ENCODE data around the gene BIRC2. TPM values are rescaled to one million over a fixed set of nuclear protein-coding genes. Genes with fewer than 3 reads are reported as not detected.

The BIRC2 gene
- total RNA-seq, 2 experiments from 2014 or later, result 34.9 to 41.2 TPM

DNA sequence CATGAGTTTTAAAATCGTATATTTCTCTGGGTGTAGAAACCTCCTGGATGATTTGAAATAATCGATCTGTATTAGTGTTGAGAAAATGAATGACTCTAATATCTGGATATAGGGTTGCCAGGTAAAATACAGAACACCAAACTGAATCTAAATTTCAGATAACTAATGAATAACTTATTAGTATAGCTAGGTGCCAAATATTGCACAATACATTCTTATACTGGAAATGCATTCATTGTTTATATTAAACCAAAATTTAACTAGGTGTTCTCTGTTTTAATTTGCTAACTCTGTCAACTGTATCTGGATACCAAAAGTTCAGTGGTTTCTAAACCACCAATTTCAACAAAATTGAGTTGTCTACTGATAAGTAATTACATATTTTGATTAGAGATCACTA is 32.2 kb upstream of the BIRC2 start:
- Mint-ChIP-seq H3K27me3 (no peaks in the 10 kb centered on the region), H3K9me3 (peaks cover 2% of the 10 kb centered on the region), H3K4me3 (no peak overlapping the region), H3K36me3 (ENCODE audit: low read depth) (peaks cover 20% of the 10 kb centered on the region), H3K27ac (peak overlapping the region; percentile 58), H3K4me1 (peaks cover 60% of the 10 kb centered on the region)
- no peak for DNase-seq
- ChIA-PET POLR2A (no interaction called here), CTCF (interaction anchor here (1.4 to 6.1 kb wide), 3 partner anchors 21 to 76 kb away, joined by 3 to 35 read pairs (median 5); no protein-coding TSS in a partner anchor)

- no peaks in the 10 kb centered on the region for H3K27me3 Mint-ChIP-seq
- no peaks in the 10 kb centered on the region for H3K9me3 Mint-ChIP-seq
- no peak for DNase-seq
- CTCF ChIA-PET, result interaction anchor here (1.0 to 1.3 kb wide), 3 partner anchors 15 to 26 kb away, joined by 3 to 5 read pairs (median 4); no protein-coding TSS in a partner anchor
- peaks cover 74% of the 10 kb centered on the region for H3K4me1 Mint-ChIP-seq
- H3K27ac Mint-ChIP-seq, result peak overlapping the region; percentile 98
- POLR2A ChIA-PET, result no interaction called here
- H3K36me3 Mint-ChIP-seq (ENCODE audit: low read depth), result peaks cover 26% of the 10 kb centered on the region
- H3K4me3 Mint-ChIP-seq, result peak overlapping the region; percentile 91
Observed at GRCh38 chr11:102316346-102316904, 30.6 kb upstream of the BIRC2 start.

- Mint-ChIP-seq H3K4me3 (peak within 1 kb of the TSS; percentile 91), H3K36me3 (ENCODE audit: low read depth) (peaks cover 34% of the 10 kb centered on the region), H3K27ac (peak within 1 kb of the TSS; percentile 98), H3K27me3 (no peaks in the 10 kb centered on the region), H3K4me1 (peaks cover 80% of the 10 kb centered on the region), H3K9me3 (no peaks in the 10 kb centered on the region)
- CTCF ChIA-PET, result interaction anchor here (2.3 to 3.4 kb wide), 2 partner anchors 25 to 26 kb away, joined by 14 to 16 read pairs; no protein-coding TSS in a partner anchor
- peak; percentile 94 for DNase-seq
- POLR2A ChIA-PET, result no interaction called here
Observed at GRCh38 chr11:102317099-102317767, 29.8 kb upstream of the BIRC2 start, which contains the start of gene BIRC3. TSS of gene BIRC3 (plus strand) at chr11:102317484. CDS start at chr11:102324510, 7,026 bp downstream.

DNA sequence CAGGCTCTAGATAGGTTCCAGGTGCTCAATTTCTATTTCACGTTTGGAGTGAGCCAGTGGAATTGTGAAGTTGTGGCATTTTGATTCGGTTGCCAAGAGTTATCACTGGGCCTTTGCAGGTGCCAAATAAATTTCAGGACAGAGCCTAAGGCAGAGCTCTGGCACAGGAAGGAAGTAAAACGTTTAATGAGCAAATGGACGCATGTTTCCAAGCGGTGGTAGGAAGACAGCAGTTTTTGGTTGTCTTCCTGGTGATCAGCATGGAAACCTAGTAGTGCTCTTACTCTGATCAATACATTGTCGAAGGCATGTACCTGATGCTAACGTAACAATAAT is 29.3 kb upstream of the BIRC2 start:
- Mint-ChIP-seq H3K27me3 (no peaks in the 10 kb centered on the region), H3K4me3 (peak overlapping the region; percentile 91), H3K4me1 (peaks cover 80% of the 10 kb centered on the region), H3K36me3 (ENCODE audit: low read depth) (peaks cover 39% of the 10 kb centered on the region), H3K27ac (peak overlapping the region; percentile 98), H3K9me3 (no peaks in the 10 kb centered on the region)
- CTCF ChIA-PET, result interaction anchor here (0.6 to 4.8 kb wide), 5 partner anchors 17 to 227 kb away, joined by 3 to 28 read pairs (median 14); no protein-coding TSS in a partner anchor
- POLR2A ChIA-PET, result no interaction called here
- DNase-seq, result no peak

- H3K36me3 Mint-ChIP-seq (ENCODE audit: low read depth), result peaks cover 42% of the 10 kb centered on the region
- POLR2A ChIA-PET, result no interaction called here
- H3K27me3 Mint-ChIP-seq, result no peaks in the 10 kb centered on the region
- DNase-seq, result peak; percentile 57
- CTCF ChIA-PET, result interaction anchor here (0.6 to 4.8 kb wide), 5 partner anchors 18 to 227 kb away, joined by 3 to 28 read pairs (median 14); no protein-coding TSS in a partner anchor
- H3K4me3 Mint-ChIP-seq, result peak overlapping the region; percentile 91
- H3K4me1 Mint-ChIP-seq, result peaks cover 77% of the 10 kb centered on the region
- peak overlapping the region; percentile 90 for H3K27ac Mint-ChIP-seq
- H3K9me3 Mint-ChIP-seq, result no peaks in the 10 kb centered on the region
Observed at GRCh38 chr11:102318469-102318868, 28.5 kb upstream of the BIRC2 start.

GRCh38 chr11:102319544-102319943 is 27.5 kb upstream of the BIRC2 start:
- CTCF ChIA-PET, result interaction anchor here (0.7 to 4.8 kb wide), 6 partner anchors 9 to 31 kb away, joined by 3 to 28 read pairs (median 8); no protein-coding TSS in a partner anchor
- POLR2A ChIA-PET, result no interaction called here

GRCh38 chr11:102320188-102320587 is 26.8 kb upstream of the BIRC2 start:
- H3K36me3 Mint-ChIP-seq (ENCODE audit: low read depth), result peaks cover 51% of the 10 kb centered on the region
- POLR2A ChIA-PET, result no interaction called here
- peak overlapping the region; percentile 91 for H3K4me3 Mint-ChIP-seq
- DNase-seq, result no peak
- CTCF ChIA-PET, result interaction anchor here (1.0 to 4.8 kb wide), 4 partner anchors 21 to 32 kb away, joined by 3 to 28 read pairs (median 10); no protein-coding TSS in a partner anchor
- peaks cover 78% of the 10 kb centered on the region for H3K4me1 Mint-ChIP-seq
- H3K9me3 Mint-ChIP-seq, result no peaks in the 10 kb centered on the region
- no peaks in the 10 kb centered on the region for H3K27me3 Mint-ChIP-seq
- peak overlapping the region; percentile 90 for H3K27ac Mint-ChIP-seq

More at GRCh38 chr11:102319544-102319943, 27.5 kb upstream of the BIRC2 start:
- Mint-ChIP-seq H3K4me1 (peaks cover 77% of the 10 kb centered on the region), H3K4me3 (peak overlapping the region; percentile 91), H3K36me3 (ENCODE audit: low read depth) (peaks cover 46% of the 10 kb centered on the region), H3K9me3 (no peaks in the 10 kb centered on the region), H3K27me3 (no peaks in the 10 kb centered on the region), H3K27ac (peak overlapping the region; percentile 90)
- no peak for DNase-seq

- DNase-seq, result no peak
- Mint-ChIP-seq H3K9me3 (no peaks in the 10 kb centered on the region), H3K4me3 (peak overlapping the region; percentile 91), H3K36me3 (ENCODE audit: low read depth) (peaks cover 51% of the 10 kb centered on the region), H3K27me3 (no peaks in the 10 kb centered on the region), H3K27ac (peak overlapping the region; percentile 90), H3K4me1 (peaks cover 73% of the 10 kb centered on the region)
- ChIA-PET POLR2A (no interaction called here), CTCF (interaction anchor here (1.2 to 4.8 kb wide), 3 partner anchors 21 to 27 kb away, joined by 3 to 28 read pairs (median 16); no protein-coding TSS in a partner anchor)
Observed at GRCh38 chr11:102320679-102321078, 26.3 kb upstream of the BIRC2 start.

- Mint-ChIP-seq H3K27ac (peak overlapping the region; percentile 77), H3K36me3 (ENCODE audit: low read depth) (peaks cover 61% of the 10 kb centered on the region), H3K4me3 (peak overlapping the region; percentile 59), H3K27me3 (no peaks in the 10 kb centered on the region), H3K9me3 (no peaks in the 10 kb centered on the region), H3K4me1 (peaks cover 63% of the 10 kb centered on the region)
- ChIA-PET POLR2A (no interaction called here), CTCF (interaction anchor here (4.8 kb wide), 1 partner anchor 28 kb away, joined by 28 read pairs; no protein-coding TSS in a partner anchor)
- no peak for DNase-seq
Observed at GRCh38 chr11:102322560-102322959, 24.5 kb upstream of the BIRC2 start.

GRCh38 chr11:102323542-102324251 is 23.3 kb upstream of the BIRC2 start:
- POLR2A ChIA-PET, result no interaction called here
- DNase-seq, result no peak
- Mint-ChIP-seq H3K9me3 (no peaks in the 10 kb centered on the region), H3K4me1 (peaks cover 58% of the 10 kb centered on the region), H3K36me3 (ENCODE audit: low read depth) (peaks cover 64% of the 10 kb centered on the region), H3K27me3 (no peaks in the 10 kb centered on the region), H3K4me3 (no peak overlapping the region), H3K27ac (no peak overlapping the region)
- CTCF ChIA-PET, result interaction anchor here (1.7 kb wide), 1 partner anchor 28 kb away, joined by 5 read pairs; no protein-coding TSS in a partner anchor

- Mint-ChIP-seq H3K36me3 (ENCODE audit: low read depth) (peaks cover 69% of the 10 kb centered on the region), H3K27me3 (no peaks in the 10 kb centered on the region), H3K27ac (peak overlapping the region; percentile 50), H3K9me3 (no peaks in the 10 kb centered on the region), H3K4me1 (peaks cover 49% of the 10 kb centered on the region), H3K4me3 (no peak overlapping the region)
- POLR2A ChIA-PET, result no interaction called here
- CTCF ChIA-PET, result interaction anchor here (0.6 to 1.7 kb wide), 2 partner anchors 30 to 103 kb away, joined by 4 to 5 read pairs; no protein-coding TSS in a partner anchor
- no peak for DNase-seq
Observed at GRCh38 chr11:102325088-102325487, 21.9 kb upstream of the BIRC2 start.

DNA sequence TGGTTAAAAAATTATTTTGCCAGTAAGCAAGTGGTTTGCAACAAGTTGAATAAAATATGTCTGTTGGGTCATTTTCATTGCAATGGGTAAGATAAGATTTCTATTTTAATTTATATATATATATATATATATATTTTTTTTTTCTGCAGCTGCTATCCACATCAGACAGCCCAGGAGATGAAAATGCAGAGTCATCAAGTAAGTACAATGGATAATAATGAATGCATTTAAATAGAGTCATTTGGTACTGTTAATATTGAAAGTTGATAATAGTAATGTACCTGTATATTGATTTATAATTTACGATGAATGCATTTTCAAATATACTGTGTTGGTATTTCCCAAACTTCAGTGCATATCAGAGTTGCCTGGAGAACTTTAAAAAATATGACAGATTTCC is 18.3 kb upstream of the BIRC2 start:
- H3K4me1 Mint-ChIP-seq, result peaks cover 21% of the 10 kb centered on the region
- H3K27me3 Mint-ChIP-seq, result no peaks in the 10 kb centered on the region
- ChIA-PET POLR2A (no interaction called here), CTCF (no interaction called here)
- no peak for DNase-seq
- no peaks in the 10 kb centered on the region for H3K9me3 Mint-ChIP-seq
- H3K36me3 Mint-ChIP-seq (ENCODE audit: low read depth), result peaks cover 64% of the 10 kb centered on the region
- no peak overlapping the region for H3K27ac Mint-ChIP-seq
- H3K4me3 Mint-ChIP-seq, result no peak overlapping the region
